BJ (cell line): Measurements from ENCODE around the gene KYAT1. TPM values are rescaled to one million over a fixed set of nuclear protein-coding genes. Genes with fewer than 3 reads are reported as not detected.

Experiments
- CTCF ChIA-PET: fragments of 350-600 bp; formaldehyde crosslinking; extraction: SDS; loops from one replicate; lab custom pipeline; 2021; ENCODE audit warnings: antibody characterized with exemption, inconsistent platforms; lab: Yijun Ruan, JAX
- POLR2A ChIA-PET: fragments of 300-600 bp; sonication (Branson Sonifier 250); formaldehyde crosslinking; extraction: SDS; loops from one replicate; lab custom pipeline; 2021; ENCODE audit warnings: antibody characterized with exemption; lab: Charles Lee
- DNase-seq: peaks from one replicate; pipeline ENCODE4 v3.0.0-alpha.2; 2011; ENCODE audit warnings: low read depth
- H3K27me3 ChIP-seq: 2 replicates; pipeline ENCODE4 v1.6.0; 2011; ENCODE audit warnings: low read length; ENCODE audit not compliant: control insufficient read depth, insufficient read depth
- H3K36me3 ChIP-seq: 2 replicates; pipeline ENCODE4 v1.5.1; 2011; ENCODE audit warnings: low read length; ENCODE audit not compliant: control insufficient read depth, insufficient read depth
- H3K4me3 ChIP-seq: 2 replicates; pipeline ENCODE4 v1.5.1; 2011; ENCODE audit warnings: low read depth, mild to moderate bottlenecking, control low read depth, low read length
- CTCF ChIP-seq: IDR thresholded peaks from 2 replicates; pipeline ENCODE4 v1.5.1; 2011; ENCODE audit warnings: low read depth, mild to moderate bottlenecking, control low read depth, inconsistent platforms, low read length, moderate library complexity; ENCODE audit not compliant: insufficient read depth
- polyA plus RNA-seq: library from polyadenylated mRNA; depleted of rRNA; stranded (reverse); fragments of >200 nt; gene quantifications from 2 replicates; pipeline ENCODE4 v1.2.3, GENCODE V29; 2011

Gene KYAT1
- polyA plus RNA-seq, 1 experiment = 5.6 TPM

DNA sequence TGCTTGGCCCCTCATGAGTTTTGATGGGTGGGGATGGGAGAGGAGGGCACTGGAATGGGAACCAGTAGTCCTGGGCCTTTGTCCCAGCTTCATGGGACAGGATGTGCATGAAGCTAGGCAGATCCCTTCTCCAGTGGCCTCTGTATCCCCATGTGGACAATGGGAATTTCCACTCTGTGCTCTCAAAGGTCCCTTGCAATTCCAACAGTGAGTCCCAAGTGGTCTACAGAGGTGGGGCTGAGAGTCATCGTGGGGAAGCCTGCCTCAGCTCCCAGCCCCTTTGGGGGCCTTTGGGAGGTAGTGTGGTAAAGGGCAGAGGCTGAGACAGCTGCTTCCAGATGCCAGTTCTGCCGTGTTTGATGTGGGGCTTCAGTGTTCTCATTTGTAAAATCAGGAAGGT, 37.2 kb upstream of the KYAT1 start:
- no peaks in the 10 kb centered on the region for H3K27me3 ChIP-seq
- POLR2A ChIA-PET = no interaction called here
- TF ChIP-seq CTCF = no peak
- CTCF ChIA-PET = interaction anchor here (2.4 kb wide), 1 partner anchor 9 kb away, joined by 11 read pairs; no protein-coding TSS in a partner anchor
- no peak overlapping the region for H3K4me3 ChIP-seq
- H3K36me3 ChIP-seq = peaks cover 13% of the 10 kb centered on the region
- no peak for DNase-seq

DNA sequence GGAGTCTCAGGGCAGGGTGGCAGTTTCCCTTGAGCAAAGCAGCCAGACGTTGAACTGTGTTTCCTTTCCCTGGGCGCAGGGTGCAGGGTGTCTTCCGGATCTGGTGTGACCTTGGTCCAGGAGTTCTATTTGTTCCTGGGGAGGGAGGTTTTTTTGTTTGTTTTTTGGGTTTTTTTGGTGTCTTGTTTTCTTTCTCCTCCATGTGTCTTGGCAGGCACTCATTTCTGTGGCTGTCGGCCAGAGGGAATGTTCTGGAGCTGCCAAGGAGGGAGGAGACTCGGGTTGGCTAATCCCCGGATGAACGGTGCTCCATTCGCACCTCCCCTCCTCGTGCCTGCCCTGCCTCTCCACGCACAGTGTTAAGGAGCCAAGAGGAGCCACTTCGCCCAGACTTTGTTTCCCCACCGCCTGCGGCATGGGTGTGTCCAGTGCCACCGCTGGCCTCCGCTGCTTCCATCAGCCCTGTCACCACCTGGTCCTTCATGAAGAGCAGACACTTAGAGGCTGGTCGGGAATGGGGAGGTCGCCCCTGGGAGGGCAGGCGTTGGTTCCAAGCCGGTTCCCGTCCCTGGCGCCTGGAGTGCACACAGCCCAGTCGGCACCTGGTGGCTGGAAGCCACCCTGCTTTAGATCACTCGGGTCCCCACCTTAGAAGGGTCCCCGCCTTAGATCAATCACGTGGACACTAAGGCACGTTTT, 35.5 kb upstream of the KYAT1 start:
- ChIA-PET POLR2A (no interaction called here), CTCF (interaction anchor here (5.7 kb wide), 1 partner anchor 10 kb away, joined by 24 read pairs; no protein-coding TSS in a partner anchor)
- no peak for TF ChIP-seq CTCF
- no peak for DNase-seq
- Histone ChIP-seq H3K4me3 (no peak overlapping the region), H3K27me3 (no peaks in the 10 kb centered on the region), H3K36me3 (peaks cover 13% of the 10 kb centered on the region)

- no peaks in the 10 kb centered on the region for H3K27me3 ChIP-seq
- TF ChIP-seq CTCF = no peak
- CTCF ChIA-PET = interaction anchor here (0.9 to 5.7 kb wide), 2 partner anchors 10 to 53 kb away, joined by 3 to 24 read pairs; no protein-coding TSS in a partner anchor
- H3K36me3 ChIP-seq = peaks cover 13% of the 10 kb centered on the region
- H3K4me3 ChIP-seq = no peak overlapping the region
- POLR2A ChIA-PET = no interaction called here
- no peak for DNase-seq
Measured at GRCh38 chr9:128916745-128917144, 35.0 kb upstream of the KYAT1 start.

- CTCF ChIA-PET = interaction anchor here (0.9 to 5.7 kb wide), 2 partner anchors 11 to 52 kb away, joined by 3 to 24 read pairs; no protein-coding TSS in a partner anchor
- Histone ChIP-seq H3K27me3 (no peaks in the 10 kb centered on the region), H3K4me3 (no peak overlapping the region), H3K36me3 (peaks cover 13% of the 10 kb centered on the region)
- no peak for TF ChIP-seq CTCF
- no peak for DNase-seq
- POLR2A ChIA-PET = no interaction called here
Measured at GRCh38 chr9:128916204-128916603, 34.5 kb upstream of the KYAT1 start.

GRCh38 chr9:128913995-128914772, 32.4 kb upstream of the KYAT1 start:
- DNase-seq = no peak
- POLR2A ChIA-PET = no interaction called here
- Histone ChIP-seq H3K4me3 (no peak overlapping the region), H3K36me3 (peaks cover 21% of the 10 kb centered on the region), H3K27me3 (no peaks in the 10 kb centered on the region)
- CTCF ChIA-PET = interaction anchor here (5.7 kb wide), 1 partner anchor 13 kb away, joined by 24 read pairs; no protein-coding TSS in a partner anchor
- TF ChIP-seq CTCF = no peak
